ENCODE data around the gene NR2F1-AS1. TPM values are rescaled to one million over a fixed set of nuclear protein-coding genes. Genes with fewer than 3 reads are reported as not detected.

NR2F1-AS1 gene
- total RNA-seq, 1 donor from 2014 or later: not detected

DNA sequence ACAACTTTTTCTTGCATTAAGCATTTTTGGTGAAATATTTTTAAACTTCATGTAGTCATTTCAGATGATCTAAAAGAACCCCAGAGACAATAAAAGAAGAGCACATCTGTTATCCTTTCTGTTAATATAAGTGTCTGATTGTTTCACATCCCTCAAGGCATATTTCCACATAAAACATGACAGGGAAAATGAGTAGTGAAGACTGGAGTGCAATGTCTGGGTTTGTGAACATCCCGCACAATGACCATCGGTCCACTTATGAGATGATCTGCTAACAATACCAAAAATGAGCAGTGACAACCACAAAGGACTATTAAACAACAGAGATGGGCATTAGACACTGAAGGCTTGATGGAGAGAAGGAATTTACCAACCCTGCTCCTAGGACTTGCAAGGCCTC is 209.1 kb downstream of the NR2F1-AS1 start:
- ChIA-PET POLR2A (no interaction called here), CTCF (no interaction called here)
- H3K27ac Mint-ChIP-seq: no peak overlapping the region
- TF ChIP-seq, protein P1, sequence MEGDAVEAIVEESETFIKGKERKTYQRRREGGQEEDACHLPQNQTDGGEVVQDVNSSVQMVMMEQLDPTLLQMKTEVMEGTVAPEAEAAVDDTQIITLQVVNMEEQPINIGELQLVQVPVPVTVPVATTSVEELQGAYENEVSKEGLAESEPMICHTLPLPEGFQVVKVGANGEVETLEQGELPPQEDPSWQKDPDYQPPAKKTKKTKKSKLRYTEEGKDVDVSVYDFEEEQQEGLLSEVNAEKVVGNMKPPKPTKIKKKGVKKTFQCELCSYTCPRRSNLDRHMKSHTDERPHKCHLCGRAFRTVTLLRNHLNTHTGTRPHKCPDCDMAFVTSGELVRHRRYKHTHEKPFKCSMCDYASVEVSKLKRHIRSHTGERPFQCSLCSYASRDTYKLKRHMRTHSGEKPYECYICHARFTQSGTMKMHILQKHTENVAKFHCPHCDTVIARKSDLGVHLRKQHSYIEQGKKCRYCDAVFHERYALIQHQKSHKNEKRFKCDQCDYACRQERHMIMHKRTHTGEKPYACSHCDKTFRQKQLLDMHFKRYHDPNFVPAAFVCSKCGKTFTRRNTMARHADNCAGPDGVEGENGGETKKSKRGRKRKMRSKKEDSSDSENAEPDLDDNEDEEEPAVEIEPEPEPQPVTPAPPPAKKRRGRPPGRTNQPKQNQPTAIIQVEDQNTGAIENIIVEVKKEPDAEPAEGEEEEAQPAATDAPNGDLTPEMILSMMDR (IDR thresholded peaks at IDR 0.05): no peak
- no peak overlapping the region for H3K4me3 Mint-ChIP-seq
- ATAC-seq (ENCODE audit: low read depth) (no peak), DNase-seq (no peak)
- peaks cover 6% of the 10 kb centered on the region for H3K9me3 Mint-ChIP-seq
- no peaks in the 10 kb centered on the region for H3K4me1 Mint-ChIP-seq
- no peaks in the 10 kb centered on the region for H3K27me3 Mint-ChIP-seq
- intact Hi-C loops (cut with micrococcal nuclease): no loop called here
- H3K36me3 Mint-ChIP-seq (ENCODE audit: low read depth): no peaks in the 10 kb centered on the region

GRCh38 chr5:93364378-93364777 is 216.6 kb downstream of the NR2F1-AS1 start:
- peaks cover 2% of the 10 kb centered on the region for H3K9me3 Mint-ChIP-seq
- intact Hi-C loops (cut with micrococcal nuclease): no loop called here
- H3K27me3 Mint-ChIP-seq: no peaks in the 10 kb centered on the region
- no peak overlapping the region for H3K4me3 Mint-ChIP-seq
- ATAC-seq (ENCODE audit: low read depth): no peak
- CTCF ChIA-PET: no interaction called here
- H3K4me1 Mint-ChIP-seq: no peaks in the 10 kb centered on the region
- no peak overlapping the region for H3K27ac Mint-ChIP-seq
- no peaks in the 10 kb centered on the region for H3K36me3 Mint-ChIP-seq (ENCODE audit: low read depth)
- POLR2A ChIA-PET: no interaction called here
- TF ChIP-seq, protein P1 (IDR thresholded peaks at IDR 0.05): no peak
- DNase-seq: no peak

GRCh38 chr5:93360436-93361088 is 220.5 kb downstream of the NR2F1-AS1 start:
- Mint-ChIP-seq H3K9me3 (no peaks in the 10 kb centered on the region), H3K4me3 (no peak overlapping the region), H3K4me1 (no peaks in the 10 kb centered on the region), H3K27me3 (no peaks in the 10 kb centered on the region), H3K27ac (no peak overlapping the region), H3K36me3 (ENCODE audit: low read depth) (no peaks in the 10 kb centered on the region)
- POLR2A ChIA-PET: no interaction called here
- CTCF ChIA-PET: no interaction called here
- TF ChIP-seq, protein P1 (IDR thresholded peaks at IDR 0.05): no peak
- intact Hi-C loops (cut with micrococcal nuclease): no loop called here
- ATAC-seq (ENCODE audit: low read depth): no peak
- no peak for DNase-seq

DNA sequence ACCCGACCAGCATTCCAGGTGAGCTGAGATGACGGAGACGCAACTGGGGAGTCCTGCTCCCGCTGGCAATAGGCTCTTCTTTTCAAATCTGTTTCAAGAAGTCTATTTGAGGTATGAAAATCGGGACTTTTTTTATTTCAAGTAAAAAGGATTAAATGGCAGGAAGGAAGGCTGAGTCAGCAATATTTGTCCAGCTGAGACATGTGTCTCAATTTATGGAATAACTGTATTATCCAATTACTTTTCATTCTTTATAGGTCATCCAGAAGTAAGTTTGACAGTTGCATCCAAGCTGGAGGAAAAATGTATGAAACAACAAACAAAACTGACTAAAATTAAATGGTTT is 221.1 kb downstream of the NR2F1-AS1 start:
- Mint-ChIP-seq H3K9me3 (no peaks in the 10 kb centered on the region), H3K4me1 (no peaks in the 10 kb centered on the region), H3K4me3 (no peak overlapping the region), H3K27ac (no peak overlapping the region), H3K36me3 (ENCODE audit: low read depth) (no peaks in the 10 kb centered on the region), H3K27me3 (no peaks in the 10 kb centered on the region)
- no peak for DNase-seq
- POLR2A ChIA-PET: no interaction called here
- CTCF ChIA-PET: no interaction called here
- TF ChIP-seq, protein P1 (IDR thresholded peaks at IDR 0.05): no peak
- intact Hi-C loops (cut with micrococcal nuclease): no loop called here
- no peak for ATAC-seq (ENCODE audit: low read depth)

Other genes starting within 250 kb of the NR2F1-AS1 start
- gene NR2F1, start 2.0 kb upstream of the NR2F1-AS1 start, total RNA-seq: not detected in 2 replicates
- 2.1 and 2.9 TPM in 2 replicates for gene POU5F2, start 160.4 kb upstream of the NR2F1-AS1 start, total RNA-seq

All from activated B cell treated with CpG ODN at 0.5 μM for 24 hours (primary cell).